ENCODE measurements around the gene SLC7A11.

GRCh38 chr4:138209094-138209493, 33.1 kb downstream of the SLC7A11 start:
- TF ChIP-seq ZNF274 (IDR thresholded peaks at IDR 0.05; ENCODE audit: low read depth, low read length) (no peak), SUZ12 (IDR thresholded peaks at IDR 0.05; ENCODE audit: extremely low read depth, insufficient read depth, insufficient read length) (no peak), YY1 (IDR thresholded peaks at IDR 0.05; ENCODE audit: insufficient read depth, insufficient read length) (no peak)

Data from NT2/D1 (cell line).